T-helper 2 cell (primary cell): ENCODE results near the gene SLC46A2.

ENCODE experiments used
- DNase-seq, 5 experiments: peaks; one replicate each; pipeline versions ENCODE4 v3.0.0 to v3.0.0-alpha.2; 2012 to 2022
- total RNA-seq, 2 donors: gene quantifications; one replicate each; lab custom pipeline; 2026; lab: John Stamatoyannopoulos, UW

SLC46A2 gene, protein sequence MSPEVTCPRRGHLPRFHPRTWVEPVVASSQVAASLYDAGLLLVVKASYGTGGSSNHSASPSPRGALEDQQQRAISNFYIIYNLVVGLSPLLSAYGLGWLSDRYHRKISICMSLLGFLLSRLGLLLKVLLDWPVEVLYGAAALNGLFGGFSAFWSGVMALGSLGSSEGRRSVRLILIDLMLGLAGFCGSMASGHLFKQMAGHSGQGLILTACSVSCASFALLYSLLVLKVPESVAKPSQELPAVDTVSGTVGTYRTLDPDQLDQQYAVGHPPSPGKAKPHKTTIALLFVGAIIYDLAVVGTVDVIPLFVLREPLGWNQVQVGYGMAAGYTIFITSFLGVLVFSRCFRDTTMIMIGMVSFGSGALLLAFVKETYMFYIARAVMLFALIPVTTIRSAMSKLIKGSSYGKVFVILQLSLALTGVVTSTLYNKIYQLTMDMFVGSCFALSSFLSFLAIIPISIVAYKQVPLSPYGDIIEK
- total RNA-seq: 0 reads per million in 2 donors

GRCh38 chr9:112890106-112891081, at the start of gene SLC46A2:
TSS of gene SLC46A2 (minus strand) at chr9:112890876. CDS start at chr9:112890681, 195 bp downstream.
- DNase-seq: no peak

GRCh38 chr9:112939418-112939817, 48.7 kb upstream of the SLC46A2 start:
- DNase-seq: no peak

- no peak for DNase-seq
These were observed 43.0 kb upstream of the SLC46A2 start for GRCh38 chr9:112933696-112934095.

DNA sequence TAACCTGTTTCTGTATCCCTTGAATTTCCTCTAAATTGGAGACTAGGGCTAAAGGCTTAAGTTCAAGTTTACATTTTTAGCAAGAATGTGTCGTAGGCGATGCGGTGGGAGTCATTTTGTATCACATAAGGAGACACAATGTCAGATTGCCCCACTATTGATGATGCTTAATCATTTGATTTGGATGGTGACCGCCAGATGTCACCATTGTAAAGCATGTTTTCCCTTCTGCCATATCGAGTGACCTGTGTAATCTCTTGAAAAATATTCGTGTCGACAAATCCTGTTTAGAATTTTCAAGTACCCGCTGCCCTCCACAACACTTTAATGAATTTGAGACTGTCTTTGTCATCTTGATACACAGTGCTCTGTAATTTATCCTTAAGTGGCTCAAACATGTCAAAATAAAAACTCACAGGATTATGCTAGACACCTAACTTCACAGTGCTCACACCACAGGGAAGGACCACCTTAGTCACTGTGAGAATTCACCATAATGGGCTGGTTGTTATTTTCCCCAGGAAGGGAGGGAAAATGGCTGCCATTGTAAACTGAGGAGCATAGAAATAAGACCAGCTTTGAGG, 34.5 kb upstream of the SLC46A2 start:
- peak in 1 of 5 experiments; percentile 17 for DNase-seq

DNA sequence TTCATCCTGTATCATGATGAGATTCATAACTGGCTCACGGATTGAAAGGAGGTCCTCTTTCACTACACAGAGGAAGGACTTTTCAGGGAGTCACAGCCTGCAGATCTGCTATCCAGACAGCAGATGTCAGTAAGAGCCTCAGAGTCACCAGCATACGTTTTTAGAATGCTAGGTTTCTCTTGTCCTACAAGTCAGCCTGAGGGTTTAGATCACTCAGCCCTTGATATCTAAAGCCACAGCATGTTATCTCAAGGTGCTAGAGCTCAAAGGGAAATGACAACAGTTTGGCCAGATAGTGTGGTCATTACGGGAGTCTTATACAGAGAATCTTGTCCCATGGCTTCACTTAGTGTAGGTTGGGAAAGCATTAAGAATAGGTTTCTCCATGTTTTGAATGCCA, 30.9 kb upstream of the SLC46A2 start:
- peak in 1 of 5 experiments; percentile 53 for DNase-seq

DNA sequence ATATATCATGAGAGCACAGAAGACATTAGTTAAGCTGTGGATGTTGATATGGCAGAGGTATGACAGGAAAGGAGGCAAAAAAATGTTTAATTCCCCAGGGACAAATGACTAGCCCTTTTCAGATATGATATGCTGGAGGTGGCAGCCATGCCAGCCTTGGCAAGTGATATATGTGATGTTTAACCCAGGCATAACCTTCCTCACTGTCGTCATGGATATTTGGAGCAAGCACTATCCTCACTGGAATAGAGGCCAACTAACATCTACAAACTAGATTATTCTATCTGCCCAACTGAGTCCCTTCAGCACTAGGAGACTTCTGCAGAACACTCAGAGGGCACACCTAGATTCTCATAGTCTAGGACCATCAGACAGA, 27.3 kb upstream of the SLC46A2 start:
- no peak for DNase-seq

GRCh38 chr9:112917047-112917986, 26.6 kb upstream of the SLC46A2 start:
- no peak for DNase-seq

DNA sequence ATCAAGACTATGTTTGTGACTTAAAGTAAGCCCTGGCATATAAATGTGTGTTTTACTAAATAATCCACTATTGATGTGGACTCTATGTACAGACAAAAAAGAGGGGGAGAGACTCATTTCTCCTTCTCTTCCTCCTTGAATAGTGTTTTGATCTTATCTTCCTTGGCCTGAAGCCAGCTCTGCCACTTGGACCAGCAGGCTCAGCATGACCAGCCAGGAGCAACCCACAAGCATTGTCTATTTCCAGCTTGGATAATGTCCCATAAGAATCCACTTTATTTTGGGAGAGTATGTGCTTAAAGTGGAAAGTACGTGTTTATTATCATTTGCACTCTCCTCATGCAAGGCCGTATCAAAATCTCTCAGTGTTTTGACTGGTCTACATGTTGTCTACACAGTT, 23.8 kb upstream of the SLC46A2 start:
- DNase-seq: no peak

DNA sequence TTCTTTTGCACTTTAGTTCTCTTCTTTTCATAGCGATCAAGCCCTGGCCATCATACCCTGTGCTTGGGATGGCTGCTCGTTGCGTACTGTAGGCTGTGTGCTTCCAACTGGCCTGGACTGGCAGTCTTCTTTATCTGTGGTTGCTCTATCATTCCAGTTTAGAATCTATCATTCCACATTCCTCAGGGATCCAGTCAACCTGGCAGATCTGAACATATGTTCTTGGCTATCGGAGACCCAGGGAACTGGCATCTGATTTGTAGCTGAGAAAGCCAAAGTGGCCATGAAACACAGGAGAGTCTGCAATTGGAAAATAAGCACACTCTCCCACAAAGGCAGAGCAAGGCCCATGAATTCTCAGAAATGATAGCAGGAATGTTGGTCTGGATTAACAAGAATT, 22.6 kb upstream of the SLC46A2 start:
- DNase-seq: no peak

DNA sequence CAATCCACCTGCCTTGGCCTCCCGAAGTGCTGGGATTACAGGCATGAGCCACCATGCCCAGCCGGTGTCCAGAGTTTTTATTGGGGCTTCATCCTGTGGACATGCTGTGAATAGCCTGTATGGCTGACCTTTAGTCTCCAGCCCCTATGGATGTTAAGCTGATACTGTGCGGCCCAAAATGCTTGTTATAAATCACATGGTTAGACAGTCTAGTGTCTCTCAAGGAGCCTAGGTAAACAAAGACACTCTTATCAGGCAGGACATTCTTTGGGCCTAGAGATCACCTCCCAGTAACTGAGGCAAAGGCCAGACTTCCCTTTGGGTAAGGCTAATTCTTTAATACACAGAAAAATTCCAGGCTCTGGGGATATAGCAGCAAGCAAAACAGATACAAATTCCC, 22.0 kb upstream of the SLC46A2 start:
- no peak for DNase-seq

GRCh38 chr9:112911736-112912135, 21.1 kb upstream of the SLC46A2 start:
- DNase-seq: no peak

DNA sequence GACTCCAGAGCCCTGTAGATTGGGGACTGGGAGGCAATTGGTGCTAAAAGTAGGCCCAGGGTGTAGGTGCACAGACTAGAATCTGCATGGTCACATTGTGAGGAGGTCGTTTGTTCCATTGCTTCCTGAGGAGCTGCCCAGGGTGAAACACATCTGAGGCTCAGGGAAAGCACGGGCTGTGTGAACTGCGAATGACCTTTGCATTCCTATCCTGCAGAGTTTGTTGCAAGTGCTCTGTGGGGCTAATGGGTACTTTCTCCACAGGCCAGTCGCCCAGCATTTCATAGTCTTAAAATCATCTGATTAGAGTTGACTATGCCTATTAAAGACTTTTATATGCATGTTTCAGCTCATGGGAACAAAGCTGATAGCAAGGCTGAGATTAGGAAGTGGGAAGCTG, 14.4 kb upstream of the SLC46A2 start:
- DNase-seq: no peak

DNA sequence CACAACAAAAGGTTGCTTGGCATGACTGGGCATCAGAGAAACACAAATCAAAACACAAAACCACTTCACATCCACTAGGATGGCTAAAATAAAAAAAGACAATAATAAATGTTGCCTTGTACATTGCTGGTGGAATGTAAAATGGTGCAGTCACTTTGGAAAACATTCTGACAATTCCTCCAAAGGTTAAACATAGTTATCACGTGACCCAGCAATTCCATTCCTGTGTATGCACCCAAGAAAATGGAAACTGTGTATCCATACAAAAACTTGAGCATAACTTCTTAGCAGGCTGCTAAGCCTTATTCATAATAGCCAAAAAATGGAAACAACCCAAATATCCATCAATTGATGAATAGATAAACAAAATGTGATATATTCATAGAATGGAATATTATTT, 10.2 kb upstream of the SLC46A2 start:
- DNase-seq: no peak

GRCh38 chr9:112900488-112900887, 9.8 kb upstream of the SLC46A2 start:
- DNase-seq: no peak

- peak in 1 of 5 experiments; percentile 81 for DNase-seq
These were observed 8.2 kb upstream of the SLC46A2 start for GRCh38 chr9:112898872-112899311.

DNA sequence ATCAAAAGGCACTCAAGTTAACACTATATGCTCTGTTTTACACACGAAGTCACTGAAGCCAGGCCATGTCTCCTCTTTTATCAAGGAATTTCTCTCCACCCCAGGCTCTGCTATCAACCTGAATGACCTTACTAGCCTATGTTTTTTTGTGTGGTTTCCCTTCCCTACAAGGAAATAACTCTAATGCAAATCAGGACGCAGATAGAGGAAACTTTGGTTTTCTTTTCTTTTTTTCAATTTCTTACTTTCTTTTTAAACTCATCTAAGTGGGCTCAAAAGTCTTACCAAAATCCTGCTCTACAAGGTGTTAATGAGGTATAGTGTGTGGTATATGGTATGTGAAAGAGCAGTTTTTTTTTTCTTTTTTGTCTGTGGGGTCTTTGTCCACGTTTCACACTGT, 5.5 kb upstream of the SLC46A2 start:
- DNase-seq: no peak

DNA sequence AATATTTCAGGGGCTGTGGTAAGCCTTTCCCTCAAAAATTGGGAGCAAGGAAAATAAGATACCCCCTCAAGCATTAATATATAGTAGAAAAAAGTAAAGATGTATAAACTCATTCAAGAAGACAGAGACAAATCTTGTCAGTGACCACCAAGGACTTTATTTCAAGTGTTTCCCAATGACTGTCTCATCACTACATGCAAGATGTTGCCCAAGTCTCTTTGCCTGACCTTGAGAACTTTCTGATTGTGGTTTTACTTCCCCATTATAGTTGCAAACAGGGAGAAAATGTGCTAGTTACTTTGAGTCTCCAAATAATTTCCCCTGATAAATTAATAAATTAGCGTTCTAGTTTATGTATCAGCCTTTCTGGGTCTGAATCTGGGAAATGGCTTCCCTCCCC, 4.0 kb upstream of the SLC46A2 start:
- no peak for DNase-seq

DNA sequence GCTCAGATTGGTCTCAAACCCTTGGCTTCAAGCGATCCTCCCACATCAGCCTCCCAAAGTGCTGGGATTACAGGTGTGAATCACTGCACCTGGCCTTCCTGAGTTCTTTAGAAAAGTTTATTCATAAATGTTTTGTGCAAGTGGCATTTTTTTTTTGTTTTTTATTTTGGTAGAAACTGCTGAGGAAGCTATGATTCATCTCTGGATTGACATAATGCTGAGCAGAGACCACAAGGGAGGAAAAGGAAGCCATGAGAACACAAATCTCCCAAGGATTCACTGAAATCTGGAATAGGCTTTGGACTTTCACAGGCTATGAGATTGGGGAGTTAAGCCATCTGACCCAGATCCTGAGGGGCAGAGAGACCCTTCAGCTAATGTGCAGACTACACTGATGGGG, 3.4 kb upstream of the SLC46A2 start:
- DNase-seq: peak in 1 of 5 experiments; percentile 34

DNA sequence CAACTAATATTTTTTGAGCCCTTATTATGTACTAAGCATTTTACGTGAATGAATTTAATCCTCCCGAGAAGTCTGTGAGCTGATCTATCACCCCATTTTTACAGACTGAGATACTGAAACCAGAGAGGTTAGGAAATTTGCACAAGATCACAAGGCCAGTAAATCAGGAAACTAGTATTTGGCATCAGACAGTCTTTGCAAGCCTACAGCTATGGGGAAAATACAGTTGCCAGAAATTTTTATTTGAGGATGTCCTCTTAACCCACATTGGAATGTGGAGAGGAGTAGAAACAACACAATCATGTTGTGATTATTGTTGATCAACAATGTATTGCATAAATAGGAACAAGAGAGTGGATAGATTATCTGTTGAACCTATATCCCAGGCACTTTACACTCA, 2.3 kb upstream of the SLC46A2 start:
- DNase-seq: no peak

DNA sequence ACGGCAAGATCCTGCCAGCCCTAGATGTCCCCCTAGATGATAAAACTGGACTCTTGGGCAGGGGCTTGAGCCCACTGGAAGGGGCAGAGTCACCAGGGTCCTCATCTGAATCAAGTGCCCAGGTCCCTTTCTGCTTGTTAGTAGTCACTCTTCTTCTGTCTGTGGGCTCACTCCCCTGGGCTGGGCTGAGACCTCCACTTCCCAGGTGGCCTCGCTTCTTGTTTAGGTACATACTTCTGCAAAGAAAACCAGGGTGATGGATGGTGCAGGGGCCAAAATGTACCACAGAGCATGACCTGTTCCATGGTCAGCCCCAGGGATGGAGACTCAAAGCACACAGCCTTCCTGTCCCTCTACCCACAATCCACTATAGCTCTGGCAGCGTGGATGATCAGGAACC, 845 bp upstream of the SLC46A2 start:
- DNase-seq: no peak

DNA sequence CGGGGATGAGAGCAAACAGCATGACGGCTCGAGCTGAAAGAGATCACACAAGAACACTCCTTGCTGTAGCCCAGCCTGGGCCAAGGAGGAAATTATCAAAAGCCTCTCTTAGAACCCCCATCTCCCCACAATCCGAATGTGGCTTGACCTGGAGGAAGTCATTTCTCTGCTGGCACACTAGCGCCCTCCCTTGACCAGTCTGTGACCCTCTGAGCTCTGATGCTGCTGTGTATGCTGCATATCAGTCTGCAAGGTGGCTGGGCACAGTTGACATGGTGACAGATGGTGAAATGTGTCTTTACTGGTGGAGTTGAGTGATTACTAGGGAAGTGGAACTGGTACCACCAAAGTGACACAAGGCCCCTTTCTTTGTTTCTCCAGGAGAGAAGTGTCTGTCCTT, 3.3 kb downstream of the SLC46A2 start:
- DNase-seq: no peak

GRCh38 chr9:112886351-112886750, 4.3 kb downstream of the SLC46A2 start:
- no peak for DNase-seq
